ENCODE results near the gene TARDBP.

TARDBP gene

GRCh38 chr1:11064942-11065341, 52.5 kb downstream of the TARDBP start:
- H3K4me3 ChIP-seq (ENCODE audit: low read depth, low read length), result no peak overlapping the region
- no peak overlapping the region for H3K27ac ChIP-seq
- DNase-seq, result no peak
- in situ Hi-C loops (cut with HindIII; ENCODE audit: low pct_ligation_motif_present, low sequenced_read_pairs), result no loop called here
- TF ChIP-seq CTCF (IDR thresholded peaks at IDR 0.05; ENCODE audit: low read depth, low read length, missing control alignments), result no peak
- no peaks in the 10 kb centered on the region for H3K27me3 ChIP-seq (replicated peaks)
- H3K36me3 ChIP-seq (replicated peaks), result peaks cover 44% of the 10 kb centered on the region

GRCh38 chr1:11065796-11066195, 53.3 kb downstream of the TARDBP start:
- Histone ChIP-seq H3K27me3 (replicated peaks) (no peaks in the 10 kb centered on the region), H3K27ac (no peak overlapping the region), H3K4me3 (ENCODE audit: low read depth, low read length) (no peak overlapping the region), H3K36me3 (replicated peaks) (peaks cover 49% of the 10 kb centered on the region)
- in situ Hi-C loops (cut with HindIII; ENCODE audit: low pct_ligation_motif_present, low sequenced_read_pairs), result no loop called here
- DNase-seq, result no peak
- no peak for TF ChIP-seq CTCF (IDR thresholded peaks at IDR 0.05; ENCODE audit: low read depth, low read length, missing control alignments)

- TF ChIP-seq CTCF (IDR thresholded peaks at IDR 0.05; ENCODE audit: low read depth, low read length, missing control alignments), result no peak
- H3K4me3 ChIP-seq (ENCODE audit: low read depth, low read length), result no peak overlapping the region
- no peak for DNase-seq
- no peak overlapping the region for H3K27ac ChIP-seq
- in situ Hi-C loops (cut with HindIII; ENCODE audit: low pct_ligation_motif_present, low sequenced_read_pairs), result no loop called here
- no peaks in the 10 kb centered on the region for H3K27me3 ChIP-seq (replicated peaks)
- H3K36me3 ChIP-seq (replicated peaks), result peaks cover 70% of the 10 kb centered on the region
These were observed 55.5 kb downstream of the TARDBP start for GRCh38 chr1:11067716-11068599.

GRCh38 chr1:11068600-11069473, 56.4 kb downstream of the TARDBP start:
- Histone ChIP-seq H3K4me3 (ENCODE audit: low read depth, low read length) (no peak overlapping the region), H3K27me3 (replicated peaks) (no peaks in the 10 kb centered on the region), H3K36me3 (replicated peaks) (peaks cover 71% of the 10 kb centered on the region), H3K27ac (no peak overlapping the region)
- in situ Hi-C loops (cut with HindIII; ENCODE audit: low pct_ligation_motif_present, low sequenced_read_pairs), result no loop called here
- no peak for TF ChIP-seq CTCF (IDR thresholded peaks at IDR 0.05; ENCODE audit: low read depth, low read length, missing control alignments)
- DNase-seq, result no peak

- in situ Hi-C loops (cut with HindIII; ENCODE audit: low pct_ligation_motif_present, low sequenced_read_pairs), result no loop called here
- H3K36me3 ChIP-seq (replicated peaks), result peaks cover 84% of the 10 kb centered on the region
- H3K27ac ChIP-seq, result no peak overlapping the region
- H3K27me3 ChIP-seq (replicated peaks), result no peaks in the 10 kb centered on the region
- no peak for TF ChIP-seq CTCF (IDR thresholded peaks at IDR 0.05; ENCODE audit: low read depth, low read length, missing control alignments)
- no peak for DNase-seq
- no peak overlapping the region for H3K4me3 ChIP-seq (ENCODE audit: low read depth, low read length)
These were observed 58.4 kb downstream of the TARDBP start for GRCh38 chr1:11070876-11071275.

All from brain microvascular endothelial cell (primary cell).